Amniotic stem cell (primary cell): ENCODE measurements around the gene RGS7.
A peak's percentile ranks its signal among the peaks of the same experiment; 100 is the strongest.
"Not testable (repeated sequence)": the region's sequence is repeated elsewhere in the genome, so short reads cannot be mapped to it uniquely, and the experiment has no call there.

ENCODE experiments used
- DNase-seq: peaks from one replicate; lab custom pipeline; 2025; lab: John Stamatoyannopoulos, UW

RGS7 gene

DNA sequence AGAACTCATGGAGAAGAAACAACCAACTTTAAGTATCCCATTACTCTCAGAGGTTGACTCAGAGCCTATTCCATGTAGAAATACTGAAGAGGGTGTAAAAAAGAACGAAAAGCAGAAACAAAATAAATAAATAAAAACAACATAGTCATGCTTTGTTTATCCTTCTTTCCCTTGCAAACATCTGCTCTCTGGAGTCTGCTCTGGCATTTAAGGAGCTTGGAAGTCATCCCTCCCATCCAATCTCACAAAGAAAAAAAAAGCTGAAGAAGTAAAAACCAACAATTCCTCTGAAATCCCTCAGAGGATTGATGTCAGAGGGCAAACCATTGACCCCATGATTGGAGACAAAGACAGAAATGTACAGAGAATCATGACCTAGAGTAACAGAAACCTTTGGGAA is 442.5 kb downstream of the RGS7 start:
- DNase-seq, result no peak

DNA sequence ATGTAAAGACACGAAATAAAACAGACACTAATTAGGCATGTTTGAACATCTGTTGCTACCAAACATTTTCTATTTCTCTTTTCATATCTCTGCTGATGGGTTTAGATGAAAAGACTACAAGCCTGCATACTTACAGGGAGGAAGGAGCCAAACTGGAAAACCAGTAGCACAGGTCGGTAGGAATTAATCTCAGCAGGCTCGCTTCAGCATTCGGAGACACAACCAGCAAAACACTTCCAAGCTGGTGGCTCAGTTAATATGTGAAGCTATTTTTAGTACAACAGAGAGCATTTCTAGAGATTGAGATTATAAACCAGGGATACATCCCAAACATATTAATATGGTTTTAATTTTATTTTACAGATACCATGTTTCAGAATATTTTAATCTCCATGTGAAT is 444.2 kb downstream of the RGS7 start:
- DNase-seq, result no peak

DNA sequence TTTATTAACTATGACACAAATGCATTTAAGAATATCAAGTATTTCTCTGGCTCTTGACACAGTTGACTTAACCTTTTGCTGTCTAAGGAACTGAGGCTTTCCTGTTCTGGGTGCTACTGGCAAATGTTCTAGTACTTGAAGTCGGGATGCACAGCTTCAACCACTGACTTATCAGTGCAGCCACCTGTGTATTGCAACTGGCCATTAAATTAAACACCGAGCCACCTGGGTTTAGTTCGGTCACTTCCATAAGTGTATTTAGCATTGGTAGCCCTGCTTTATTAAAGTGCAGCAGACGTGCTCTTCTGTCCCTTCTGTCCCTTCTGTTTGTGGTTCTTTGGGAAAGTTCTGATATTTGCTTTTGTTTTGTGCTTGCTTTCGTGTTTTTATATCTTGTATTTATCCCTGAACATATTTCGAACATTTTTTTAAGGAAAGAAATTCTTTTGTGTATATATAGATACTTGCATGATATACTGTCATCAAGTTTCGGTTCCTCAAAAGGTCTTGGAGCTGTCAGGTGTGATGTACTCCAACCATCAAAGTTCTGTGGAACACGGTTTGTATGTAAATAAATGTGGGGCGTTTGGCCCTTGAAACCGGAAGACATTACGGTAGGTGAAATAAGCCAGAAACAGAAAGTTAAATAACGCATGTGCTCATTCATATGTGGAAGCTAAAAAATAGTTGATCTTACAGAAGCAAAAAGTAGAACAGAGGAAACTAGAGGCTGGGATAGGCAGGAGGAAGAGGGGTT is 447.1 kb downstream of the RGS7 start:
- no peak for DNase-seq

DNA sequence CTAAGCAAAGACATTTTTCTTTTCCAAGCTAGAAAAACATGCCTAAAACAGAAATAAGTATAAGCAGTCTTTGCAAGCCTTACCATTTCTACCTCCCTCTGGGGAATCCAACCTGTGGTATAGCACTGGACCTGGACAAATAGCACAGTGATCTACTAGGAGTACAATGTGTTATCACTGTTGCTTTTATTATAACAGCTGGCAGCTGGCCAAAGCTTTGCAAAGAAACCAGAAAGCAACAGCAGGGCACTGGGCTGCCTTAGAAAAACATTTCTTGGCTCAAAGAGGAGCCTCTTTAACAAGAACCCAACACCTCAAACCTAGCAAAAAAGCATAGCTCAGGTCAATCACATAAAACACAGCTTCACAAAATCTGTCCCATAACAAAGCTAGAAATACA is 450.5 kb downstream of the RGS7 start:
- DNase-seq, result no peak

DNA sequence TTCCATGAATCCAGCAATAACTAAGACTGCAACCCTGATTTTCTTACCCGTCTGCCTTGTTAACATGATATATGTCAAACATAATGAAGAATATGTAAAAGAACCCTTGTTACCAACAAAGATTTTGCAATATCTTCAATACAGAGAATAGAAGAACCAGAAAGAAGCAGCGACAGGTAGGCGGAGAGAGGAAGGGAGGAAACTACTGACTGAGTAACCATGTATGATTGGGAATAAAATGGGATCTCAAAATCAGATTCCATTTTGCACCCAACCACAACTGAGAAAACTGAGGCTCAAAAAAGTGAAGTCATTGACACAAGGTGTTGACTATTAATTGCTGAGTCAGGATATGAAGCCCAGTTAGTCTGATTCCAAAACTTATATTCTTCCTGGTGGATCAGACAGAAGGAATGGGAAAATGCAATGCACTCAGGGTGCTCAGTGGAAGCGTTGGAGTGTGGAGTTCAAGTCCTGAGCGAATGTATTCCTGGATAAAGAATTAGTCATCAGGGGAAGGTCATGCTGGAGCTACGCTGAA is 451.7 kb downstream of the RGS7 start:
- no peak for DNase-seq

DNA sequence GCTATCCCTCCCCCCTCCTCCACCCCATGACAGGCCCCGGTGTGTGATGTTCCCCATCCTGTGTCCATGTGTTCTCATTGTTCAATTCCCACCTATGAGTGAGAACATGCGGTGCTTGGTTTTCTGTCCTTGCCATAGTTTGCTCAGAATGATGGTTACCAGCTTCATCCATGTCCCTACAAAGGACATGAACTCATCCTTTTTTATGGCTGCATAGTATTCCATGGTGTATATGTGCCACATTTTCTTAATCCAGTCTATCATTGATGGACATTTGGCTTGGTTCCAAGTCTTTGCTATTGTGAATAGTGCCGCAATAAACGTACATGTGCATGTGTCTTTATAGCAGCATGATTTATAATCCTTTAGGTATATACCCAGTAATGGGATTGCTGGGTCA is 461.6 kb downstream of the RGS7 start:
- not testable (repeated sequence) for DNase-seq

DNA sequence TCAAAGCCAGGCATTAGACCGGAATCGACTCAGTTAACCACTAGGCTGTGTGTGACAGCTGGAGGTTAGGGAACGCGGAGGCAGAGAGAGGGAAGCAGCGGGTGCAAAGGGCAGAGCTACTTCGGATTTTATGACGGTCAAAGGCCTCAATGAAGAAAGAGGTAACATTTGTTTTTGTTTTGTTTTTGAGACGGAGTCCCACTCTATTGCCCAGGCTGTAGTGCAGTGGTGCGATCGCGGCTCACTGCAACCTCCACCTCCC is 468.3 kb downstream of the RGS7 start:
- no peak for DNase-seq

DNA sequence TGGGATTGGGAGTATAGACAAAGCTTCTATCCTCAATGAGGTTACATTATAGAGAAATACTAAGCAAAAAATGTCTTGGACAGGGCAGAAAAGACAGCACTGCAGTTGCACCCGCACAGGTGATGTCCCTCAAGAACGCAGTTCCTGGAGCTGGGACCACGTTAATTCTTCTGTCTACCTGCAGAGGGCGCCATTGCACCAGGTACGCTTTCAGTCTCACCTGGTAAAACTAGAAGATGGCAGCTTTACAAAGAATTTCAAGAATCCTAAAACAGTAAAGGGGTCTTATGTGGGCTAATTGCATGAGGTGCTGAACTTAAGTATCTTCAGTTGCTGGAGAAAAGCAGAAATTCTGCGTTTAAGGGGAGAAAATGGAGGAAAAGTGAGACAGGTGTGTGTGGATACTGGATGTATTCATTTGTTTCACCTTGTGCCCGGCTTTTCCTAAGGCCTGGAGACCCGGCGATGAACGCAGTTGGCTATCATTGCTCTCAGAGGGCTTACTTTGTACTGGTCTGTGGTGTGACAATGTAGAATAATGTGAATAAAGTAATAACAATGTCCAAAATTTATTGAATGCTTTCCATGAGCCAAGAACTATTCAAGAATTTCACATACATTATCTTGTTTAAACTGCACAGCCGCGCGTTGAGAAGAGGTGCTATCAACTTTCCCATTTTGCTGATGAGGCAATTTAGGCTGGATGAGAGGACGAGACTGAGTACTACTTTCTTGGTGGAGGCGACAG is 468.8 kb downstream of the RGS7 start:
- no peak for DNase-seq

DNA sequence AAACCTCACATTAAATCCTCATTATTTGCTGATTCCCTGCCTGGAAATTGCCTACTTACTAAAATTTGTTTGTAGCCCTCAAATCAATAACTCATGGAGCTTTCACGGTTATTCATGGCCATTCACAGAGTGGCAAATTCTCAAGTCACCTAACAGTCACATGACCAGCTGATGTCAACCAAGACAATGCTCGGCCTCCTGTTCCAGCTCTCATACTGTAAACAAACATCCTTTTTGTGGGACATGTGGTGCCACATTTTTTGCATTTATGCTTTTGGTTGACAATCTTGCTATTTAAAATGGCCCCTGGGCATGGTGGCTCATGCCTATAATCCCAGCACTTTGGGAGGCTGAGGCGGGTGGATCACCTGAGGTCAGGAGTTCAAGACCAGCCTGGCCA is 473.5 kb downstream of the RGS7 start:
- DNase-seq, result no peak

DNA sequence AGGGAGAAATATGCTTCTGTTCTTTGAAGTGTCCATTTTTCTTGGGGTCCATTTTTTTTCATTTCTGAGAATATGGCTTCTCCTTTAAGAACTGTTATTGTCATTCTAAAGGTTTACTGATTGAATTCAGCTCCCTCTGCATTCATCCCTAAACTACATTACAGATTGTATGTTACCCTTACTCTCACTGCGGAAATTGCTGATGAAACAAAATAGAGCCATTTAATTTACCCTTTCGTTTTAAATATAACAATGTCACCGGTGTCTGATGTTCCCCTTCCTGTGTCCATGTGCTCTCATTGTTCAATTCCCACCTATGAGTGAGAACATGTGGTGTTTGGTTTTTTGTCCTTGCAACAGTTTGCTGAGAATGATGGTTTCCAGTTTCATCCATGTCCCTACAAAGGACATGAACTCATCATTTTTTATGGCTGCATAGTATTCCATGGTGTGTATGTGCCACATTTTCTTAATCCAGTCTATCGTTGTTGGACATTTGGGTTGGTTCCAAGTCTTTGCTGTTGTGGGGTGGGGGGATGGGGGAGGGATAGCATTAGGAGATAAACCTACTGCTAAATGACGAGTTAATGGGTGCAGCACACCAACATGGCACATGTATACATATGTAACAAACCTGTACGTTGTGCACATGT is 474.2 kb downstream of the RGS7 start:
- DNase-seq, result not testable (repeated sequence)

DNA sequence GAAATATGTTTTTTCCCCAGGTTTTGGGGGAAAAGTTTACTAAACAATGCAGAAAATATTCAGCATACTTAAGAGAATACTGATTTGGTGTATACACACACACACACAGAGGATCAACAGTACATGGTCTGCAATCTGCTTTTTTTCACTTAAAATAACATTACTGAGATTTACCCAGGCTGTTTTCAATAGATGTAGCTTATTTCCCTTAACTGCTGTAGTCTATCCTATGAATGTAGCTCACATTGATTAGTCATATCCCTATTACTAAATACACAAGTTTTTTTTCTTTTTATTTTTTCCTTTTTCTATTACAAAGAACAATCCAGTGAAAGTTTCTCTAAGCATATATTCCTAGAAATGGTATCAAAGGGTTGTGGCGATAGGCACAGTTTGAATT is 478.4 kb downstream of the RGS7 start:
- peak; percentile 3 for DNase-seq

DNA sequence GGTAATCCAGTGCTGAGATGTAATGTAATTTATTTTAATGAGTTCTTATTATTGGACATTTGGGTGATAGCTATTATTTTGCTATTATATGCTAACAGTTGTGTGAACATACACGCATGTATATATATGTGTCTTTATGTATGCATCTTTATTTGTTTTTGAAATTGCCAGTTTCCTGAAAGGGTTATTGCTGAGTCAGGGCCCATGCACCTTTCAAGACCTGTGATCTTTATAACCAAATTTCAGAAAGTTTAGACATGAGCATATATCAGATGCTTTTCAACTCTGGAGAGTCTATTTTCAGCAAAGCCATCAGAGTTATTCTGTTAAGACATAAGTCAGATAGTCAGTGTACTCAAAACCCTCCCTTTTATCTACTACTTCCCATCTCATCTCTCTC is 479.4 kb downstream of the RGS7 start:
- DNase-seq, result no peak

DNA sequence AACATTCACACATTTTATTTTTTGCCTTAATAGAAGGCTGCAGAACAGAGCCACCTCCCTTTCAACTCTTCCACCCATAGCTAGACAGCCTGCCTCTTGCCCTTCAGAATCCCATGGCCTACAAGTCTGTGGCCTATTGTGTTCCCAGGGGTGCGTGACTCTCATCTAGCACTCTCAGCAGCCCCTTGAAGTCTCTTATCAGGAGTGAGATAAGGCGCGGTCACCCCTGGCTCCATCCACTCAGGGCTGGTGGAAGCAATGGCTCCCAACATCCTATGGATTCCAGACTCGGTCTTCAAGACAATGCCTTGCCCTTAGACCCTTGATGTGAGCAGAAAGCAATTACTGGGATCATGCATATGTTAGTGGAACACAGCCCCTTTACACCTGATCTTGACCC is 480.9 kb downstream of the RGS7 start:
- DNase-seq, result no peak

DNA sequence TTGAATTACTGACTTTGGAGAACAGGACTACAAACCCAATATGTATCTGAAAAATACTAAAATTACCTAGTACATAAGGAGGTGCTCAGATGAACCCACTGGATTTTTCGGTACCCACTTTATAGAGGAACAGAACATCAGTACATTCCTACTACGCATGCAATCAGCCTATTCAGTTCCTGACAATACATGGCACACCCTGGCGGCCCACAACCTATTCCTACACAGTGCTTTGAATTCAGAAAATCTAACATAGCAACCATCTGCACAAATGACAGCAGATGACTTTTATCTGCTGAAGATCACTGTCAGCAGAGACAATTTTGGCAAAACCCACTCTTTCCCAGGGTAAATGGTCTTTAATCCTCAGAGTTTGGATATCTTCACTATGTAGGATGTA is 487.9 kb downstream of the RGS7 start:
- DNase-seq, result no peak

DNA sequence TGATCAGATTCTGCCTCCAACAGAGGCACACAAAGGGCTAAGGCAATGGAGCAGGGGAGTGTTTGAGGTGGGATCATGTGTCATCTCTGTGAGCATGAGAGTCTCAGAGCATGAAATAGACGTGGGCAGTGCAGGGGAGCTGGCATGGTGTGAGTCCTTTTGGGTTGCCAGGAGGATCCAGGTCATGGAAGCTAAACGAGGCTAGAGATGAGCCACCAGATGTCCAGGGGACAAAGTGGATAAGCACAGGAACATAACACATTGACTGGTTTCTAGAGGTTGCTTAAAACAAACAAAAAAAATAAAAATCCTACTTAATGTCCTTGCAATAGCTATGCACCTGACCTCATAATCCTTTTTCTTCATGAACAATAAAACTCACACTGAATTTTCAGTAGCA is 490.3 kb downstream of the RGS7 start:
- DNase-seq, result no peak

DNA sequence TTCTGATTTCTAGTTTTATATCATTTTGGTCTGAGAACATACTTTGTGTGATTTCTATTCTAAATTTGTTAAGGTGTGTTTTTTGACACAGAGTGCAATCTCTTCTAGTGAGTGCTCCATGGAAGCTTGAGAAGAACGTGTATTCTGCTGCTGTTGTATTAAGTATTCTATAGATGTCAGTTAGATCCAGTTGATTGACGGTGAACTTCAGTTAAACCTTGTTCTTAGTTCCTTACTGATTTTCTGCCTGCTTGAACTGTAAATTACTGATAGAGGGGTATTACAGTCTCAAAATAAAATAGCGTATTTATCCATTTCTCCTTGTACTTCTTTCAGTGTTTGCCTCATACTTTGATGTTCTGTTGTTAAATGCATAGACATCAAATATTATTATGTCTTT is 497.0 kb downstream of the RGS7 start:
- DNase-seq, result no peak

DNA sequence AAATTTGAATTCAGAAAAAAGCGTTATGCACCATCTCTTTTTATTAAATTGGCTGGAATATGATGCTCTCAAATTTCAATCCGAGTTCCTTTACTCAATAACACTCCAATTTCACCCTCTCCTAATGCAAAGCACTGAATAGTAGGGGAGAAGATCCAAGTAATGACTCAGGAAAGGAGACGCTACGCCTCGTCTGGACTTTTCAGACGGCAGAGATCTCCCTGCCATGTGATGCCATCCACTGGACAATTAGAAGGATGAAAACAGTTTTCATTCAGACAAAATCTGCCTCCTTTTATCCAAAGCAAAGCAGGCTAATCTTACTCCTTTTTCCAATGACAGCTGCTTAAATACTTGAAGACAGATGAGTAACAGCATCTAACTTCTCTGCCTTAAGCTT is 502.6 kb downstream of the RGS7 start:
- no peak for DNase-seq

DNA sequence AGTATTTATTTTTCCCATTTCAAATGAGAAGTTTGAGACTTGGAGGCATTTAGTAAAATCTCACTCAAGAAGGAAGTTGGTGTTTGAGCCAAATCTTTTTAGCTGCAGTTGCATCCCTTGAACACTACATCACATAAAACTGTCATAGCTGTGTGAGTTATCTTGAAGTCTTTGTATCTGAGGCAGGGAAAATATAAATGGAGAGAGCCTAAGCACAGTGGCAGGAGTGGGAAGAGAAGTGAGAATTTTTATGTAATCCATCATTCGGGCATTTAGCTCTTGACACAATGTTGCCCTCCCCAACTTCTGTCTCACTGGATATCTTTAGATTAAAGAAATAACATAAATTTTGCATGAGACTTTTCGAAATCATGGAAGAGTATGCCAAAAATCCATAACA is 509.7 kb downstream of the RGS7 start:
- no peak for DNase-seq

DNA sequence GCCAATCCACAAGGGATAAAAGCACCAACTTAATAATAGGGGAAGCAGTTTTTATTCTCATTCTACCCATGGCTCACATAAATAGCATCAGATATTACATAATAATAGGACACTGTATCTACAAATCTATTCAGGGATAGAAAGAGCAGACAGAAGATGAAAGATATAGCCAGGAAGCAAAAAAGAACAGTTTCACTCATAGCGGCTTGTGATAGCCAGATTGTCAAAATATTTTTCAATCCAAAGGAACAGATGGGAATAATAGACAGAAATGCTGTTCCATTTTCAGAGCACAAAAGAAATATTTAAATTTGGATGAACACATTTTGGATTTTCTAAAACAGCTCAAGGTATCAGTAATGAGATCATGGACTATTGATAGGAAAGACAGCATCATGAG is 512.5 kb downstream of the RGS7 start:
- DNase-seq, result no peak

DNA sequence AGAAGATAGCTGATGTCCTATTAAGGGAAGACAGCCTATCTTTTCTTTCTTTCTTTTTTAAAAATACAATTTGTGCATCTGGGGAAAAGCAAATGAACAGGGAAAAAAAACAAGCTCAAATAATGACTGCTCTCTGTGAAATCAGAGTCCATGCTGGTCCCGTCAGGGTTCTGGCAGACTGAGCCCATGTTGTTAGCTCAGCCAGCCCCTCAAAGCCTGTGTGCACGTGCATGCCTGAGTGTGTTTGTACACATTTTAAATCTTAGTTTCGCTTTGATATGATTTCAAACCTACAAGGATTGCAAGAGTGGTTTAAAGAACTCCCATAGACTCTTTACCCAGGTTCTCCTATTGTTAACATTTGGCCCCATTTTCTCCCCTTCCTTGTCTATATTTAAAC is 513.2 kb downstream of the RGS7 start:
- no peak for DNase-seq

DNA sequence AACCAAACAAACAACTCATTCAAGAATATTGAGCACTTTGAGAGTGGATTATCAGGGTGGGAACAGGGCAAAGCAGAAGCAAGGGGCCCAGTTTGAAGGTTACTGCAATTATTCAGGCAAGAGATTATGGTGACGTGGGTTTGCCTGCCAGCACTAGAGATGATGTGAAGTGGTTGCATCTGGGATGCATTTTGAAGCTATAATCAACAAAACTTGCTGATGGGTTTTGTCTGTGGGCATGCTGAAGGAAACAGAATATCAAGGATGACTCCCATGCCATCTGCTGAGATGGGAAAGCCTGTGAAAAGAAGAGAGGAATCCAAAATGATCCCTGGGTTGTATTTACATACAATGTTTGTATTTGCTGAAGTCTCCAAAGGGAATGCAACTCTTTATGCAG is 520.7 kb downstream of the RGS7 start:
- DNase-seq, result no peak

DNA sequence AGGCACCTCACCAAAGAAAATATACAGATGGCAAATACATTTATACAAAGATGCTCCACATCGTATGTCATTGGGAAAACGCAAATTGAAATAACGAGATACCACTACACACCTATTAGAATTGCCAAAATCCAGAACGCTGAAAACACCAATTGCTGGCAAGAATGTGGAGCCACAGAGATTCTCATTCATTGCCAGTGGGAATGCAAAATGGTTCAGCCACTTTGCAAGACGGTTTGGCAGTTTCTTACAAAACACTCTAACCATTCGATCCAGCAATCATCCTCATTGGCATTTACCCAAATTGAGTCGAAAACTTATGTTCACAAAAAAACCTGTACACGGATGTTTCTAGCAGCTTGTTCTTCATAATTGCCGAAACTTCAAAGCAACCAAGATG is 521.7 kb downstream of the RGS7 start:
- DNase-seq, result no peak

DNA sequence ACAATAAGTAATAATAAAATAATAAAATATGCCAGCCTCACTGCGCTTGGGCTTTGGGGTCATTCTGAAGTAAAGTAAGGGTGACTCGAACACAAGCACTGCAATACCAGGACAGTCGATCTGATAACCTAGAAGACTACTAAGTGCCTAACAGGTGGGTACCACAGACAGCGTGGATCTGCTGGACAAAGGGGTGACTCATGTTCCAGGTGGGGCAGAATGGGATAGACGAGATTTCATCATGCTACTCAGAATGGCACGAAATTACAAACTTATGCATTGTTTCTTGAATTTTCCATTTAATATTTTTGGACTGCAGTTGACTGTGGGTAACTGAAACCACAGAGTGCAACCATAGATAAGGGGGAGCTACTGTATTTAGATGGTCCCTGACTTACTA is 523.9 kb downstream of the RGS7 start:
- DNase-seq, result no peak
